ENCODE results near the gene KRTAP10-2. TPM values are rescaled to one million over a fixed set of nuclear protein-coding genes. Genes with fewer than 3 reads are reported as not detected.

KRTAP10-2 gene
- polyA plus RNA-seq, 3 donors = 0.22 TPM; not detected in 2

DNA sequence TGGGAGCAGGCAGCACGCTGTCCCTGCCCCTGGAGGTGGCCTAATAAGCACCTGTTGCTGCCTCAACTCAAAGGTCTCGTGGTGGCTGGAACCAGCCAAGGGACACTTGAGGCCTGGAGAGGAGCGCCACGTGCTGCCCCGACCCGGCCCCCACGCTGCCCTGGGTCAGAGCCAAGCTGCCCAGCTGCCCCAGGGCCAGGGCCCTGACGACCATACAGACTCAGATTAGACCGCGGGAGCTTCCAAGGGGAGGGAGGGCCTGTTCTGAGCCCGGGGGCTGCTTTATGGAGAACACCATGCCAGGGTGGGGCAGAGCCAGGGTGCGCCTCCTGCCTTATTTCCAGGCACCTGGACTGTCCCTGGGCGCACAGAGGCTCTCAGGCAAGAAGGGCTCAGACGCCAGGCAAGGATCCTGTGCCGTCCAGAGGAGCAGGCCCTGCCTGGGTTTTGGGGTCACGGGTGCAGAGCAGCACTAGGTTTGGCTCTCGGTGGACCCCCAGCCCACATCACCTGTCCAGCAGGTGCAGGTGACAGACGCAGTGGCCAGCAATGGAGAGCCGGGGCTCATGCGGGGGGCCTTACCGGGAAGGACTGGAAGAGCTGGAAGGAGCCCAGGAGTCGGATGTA, 29.9 kb downstream of the KRTAP10-2 start:
- 86 to 90% (median 88%) methylated on average over 20 to 22 of the region's 22 CpGs for WGBS, 3 donors

DNA sequence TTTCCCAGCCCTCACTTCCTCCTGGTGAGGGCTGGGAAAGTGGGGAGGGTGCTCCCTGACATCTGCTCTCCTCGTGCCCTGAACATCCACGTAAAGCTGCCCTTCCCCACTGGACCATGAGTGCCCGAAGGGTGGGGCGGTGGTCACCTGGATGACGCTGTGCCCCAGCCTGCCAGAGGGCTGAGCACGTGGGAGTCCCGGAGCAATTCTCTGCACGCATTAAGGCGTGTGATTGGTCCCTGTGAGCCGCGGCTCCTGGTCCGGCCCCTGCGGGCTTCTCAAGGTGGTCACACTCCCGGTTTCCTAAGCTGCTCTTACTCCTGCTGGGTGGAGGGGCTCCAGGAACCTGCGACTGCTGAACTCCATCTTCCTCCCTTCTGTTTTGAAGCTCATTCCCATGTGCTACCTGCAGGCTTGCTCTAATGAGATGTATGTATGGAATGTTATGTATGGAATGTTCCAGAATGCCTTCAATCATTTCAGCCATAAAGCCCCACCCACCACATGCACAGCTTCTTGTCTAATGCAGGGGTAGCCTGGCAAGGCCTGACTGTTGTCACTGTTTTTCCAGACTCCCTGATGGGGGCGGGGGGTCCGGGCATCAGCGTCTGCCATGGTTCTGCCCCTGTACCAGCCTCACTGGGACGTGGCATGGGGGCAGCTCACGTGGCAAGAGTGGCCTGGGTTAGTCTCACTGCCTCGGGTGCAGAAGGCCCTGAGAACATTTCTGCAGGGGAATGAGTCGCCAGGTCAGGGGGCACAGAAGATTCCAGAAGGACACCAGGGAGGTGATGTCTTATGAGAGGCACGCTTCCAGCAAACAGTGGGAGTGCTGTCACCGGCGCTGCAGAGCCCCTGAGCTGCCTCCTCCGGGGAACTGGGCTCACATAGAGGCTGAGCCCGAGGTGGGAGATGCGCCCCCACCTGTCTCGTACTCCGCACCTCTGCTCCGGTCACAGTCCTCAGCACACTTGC, 30.7 kb downstream of the KRTAP10-2 start:
- WGBS, 3 donors = 78 to 88% (median 87%) methylated on average over 31 of the region's 31 CpGs
- H3K27ac ChIP-seq (ENCODE audit: low read depth, low read length) = no peak overlapping the region

More for the DNA sequence above, 29.9 kb downstream of the KRTAP10-2 start:
- no peak overlapping the region for H3K27ac ChIP-seq (ENCODE audit: low read depth, low read length)

DNA sequence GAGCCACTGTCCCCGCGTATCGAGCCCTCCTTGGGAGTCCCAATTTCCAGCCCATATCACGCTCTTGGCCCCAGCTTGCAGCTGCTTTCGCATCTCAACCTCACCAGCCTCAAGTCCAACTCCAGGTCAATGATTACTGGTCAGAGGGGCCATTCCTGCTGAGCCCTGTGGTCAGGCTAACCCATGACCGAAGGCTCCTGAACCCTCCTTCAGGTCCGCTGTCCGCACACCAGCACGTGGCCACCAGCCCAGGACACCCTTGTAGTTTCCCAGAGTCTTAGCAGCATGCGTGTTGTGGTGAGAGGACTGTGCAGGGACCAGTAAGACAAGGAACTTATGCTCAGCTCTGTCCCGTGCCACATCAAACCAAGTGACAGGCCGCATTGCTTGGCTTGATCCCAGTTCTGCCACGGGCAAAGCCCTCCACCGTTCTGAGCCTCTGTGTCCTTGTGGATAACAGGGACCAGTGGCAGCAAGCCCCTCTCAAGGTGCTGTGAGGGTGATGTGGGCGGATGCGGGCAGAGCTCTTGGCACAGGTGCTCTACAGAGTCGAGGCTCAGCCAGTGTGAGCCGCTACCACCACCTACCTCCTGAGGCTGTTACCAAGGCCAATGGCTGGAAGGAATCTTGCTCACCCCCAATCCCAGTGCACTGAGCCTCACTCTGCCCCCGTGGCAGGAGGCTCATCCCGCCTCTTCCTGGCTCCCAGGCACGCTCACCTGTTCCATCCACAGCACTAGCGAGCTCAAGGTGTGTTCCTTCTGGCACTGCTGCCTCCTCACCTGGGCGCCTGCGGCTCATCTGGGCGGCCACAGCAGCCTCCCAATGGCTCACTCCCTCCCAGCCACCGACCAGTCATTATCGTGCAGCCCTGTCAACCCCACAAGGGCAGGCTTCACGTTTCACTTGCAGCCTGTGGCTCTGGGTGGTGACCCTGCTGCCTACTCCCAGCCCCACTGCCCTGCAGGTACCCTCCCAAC, 31.7 kb downstream of the KRTAP10-2 start:
- H3K27ac ChIP-seq (ENCODE audit: low read depth, low read length) = no peak overlapping the region
- WGBS, 3 donors = 85 to 90% (median 89%) methylated on average over 28 of the region's 28 CpGs

DNA sequence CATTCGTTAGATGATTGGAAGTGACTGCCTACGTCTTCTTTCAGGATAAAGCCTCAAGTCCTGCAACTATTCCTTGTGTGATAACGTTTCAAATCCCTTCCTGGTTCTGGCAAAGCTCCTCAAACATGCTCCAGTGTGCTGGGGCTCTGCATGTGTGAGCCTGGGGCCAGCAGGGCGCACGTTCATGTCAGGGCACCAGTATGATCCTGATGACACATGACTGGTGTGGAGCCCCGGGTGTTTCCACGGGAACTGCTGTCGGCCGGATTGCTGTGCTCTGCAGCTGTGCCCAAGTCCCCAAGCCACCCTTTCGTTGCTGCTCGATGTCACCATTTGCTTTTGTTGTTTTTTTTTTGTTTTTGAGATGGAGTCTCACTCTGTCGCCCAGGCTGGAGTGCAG, 32.6 kb downstream of the KRTAP10-2 start:
- WGBS, 3 donors = 52 to 81% (median 72%) methylated on average over 12 of the region's 12 CpGs
- H3K27ac ChIP-seq (ENCODE audit: low read depth, low read length) = no peak overlapping the region

DNA sequence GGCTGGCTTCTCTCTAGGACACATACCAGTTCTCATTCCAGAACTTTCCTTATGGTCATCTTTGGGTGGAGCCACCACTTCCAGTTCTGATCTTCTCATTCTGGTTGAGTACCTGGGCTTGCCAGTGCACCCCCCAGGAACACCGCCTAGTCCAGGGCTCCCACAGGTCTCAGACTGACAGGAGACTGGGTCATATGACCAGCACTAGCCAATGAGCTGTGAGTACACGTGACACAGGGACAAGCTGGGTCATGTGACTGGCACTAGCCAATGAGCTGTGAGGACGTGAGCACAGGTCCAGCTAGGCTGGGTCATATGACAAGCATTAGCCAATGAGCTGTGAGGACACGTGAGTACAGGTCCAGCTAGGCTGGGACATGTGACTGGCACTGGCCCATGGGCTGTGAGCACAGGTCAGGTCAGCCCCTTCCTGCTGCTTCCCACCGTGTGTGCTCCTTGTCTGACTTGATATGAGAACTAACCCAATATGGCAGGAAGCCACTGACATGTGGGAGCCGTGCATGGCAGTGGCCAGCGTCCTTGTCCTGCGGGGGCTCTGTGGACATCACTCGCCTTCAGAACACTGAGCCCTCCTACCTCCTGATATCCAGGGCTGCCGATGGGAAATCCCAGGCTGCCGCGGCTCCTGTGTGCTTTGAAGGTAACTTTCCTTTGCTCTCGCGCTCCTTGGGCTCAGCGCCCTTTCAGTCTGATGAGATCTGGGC, 34.0 kb downstream of the KRTAP10-2 start:
- 73 to 84% (median 76%) methylated on average over 15 of the region's 15 CpGs for WGBS, 3 donors
- no peak overlapping the region for H3K27ac ChIP-seq (ENCODE audit: low read depth, low read length)

DNA sequence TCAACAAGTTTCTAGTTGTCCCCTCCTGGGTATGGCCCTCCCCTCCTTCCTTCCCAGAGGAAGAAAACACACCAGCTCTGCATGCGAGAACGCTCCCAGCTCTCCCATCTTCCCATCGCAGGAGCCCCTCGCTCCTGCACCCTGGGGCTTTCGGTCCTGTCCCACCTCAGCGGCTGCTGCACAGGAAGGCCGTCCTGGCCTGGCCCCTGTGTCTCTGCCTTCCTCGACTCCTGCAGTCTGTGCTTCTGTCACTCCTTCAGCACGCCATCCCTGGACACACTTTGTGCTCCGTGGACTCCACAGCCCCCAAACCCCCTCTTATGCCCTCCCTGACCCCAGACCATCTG, 34.5 kb downstream of the KRTAP10-2 start:
- WGBS, 3 donors = 76 to 89% (median 89%) methylated on average over 10 of the region's 10 CpGs
- no peak overlapping the region for H3K27ac ChIP-seq (ENCODE audit: low read depth, low read length)

DNA sequence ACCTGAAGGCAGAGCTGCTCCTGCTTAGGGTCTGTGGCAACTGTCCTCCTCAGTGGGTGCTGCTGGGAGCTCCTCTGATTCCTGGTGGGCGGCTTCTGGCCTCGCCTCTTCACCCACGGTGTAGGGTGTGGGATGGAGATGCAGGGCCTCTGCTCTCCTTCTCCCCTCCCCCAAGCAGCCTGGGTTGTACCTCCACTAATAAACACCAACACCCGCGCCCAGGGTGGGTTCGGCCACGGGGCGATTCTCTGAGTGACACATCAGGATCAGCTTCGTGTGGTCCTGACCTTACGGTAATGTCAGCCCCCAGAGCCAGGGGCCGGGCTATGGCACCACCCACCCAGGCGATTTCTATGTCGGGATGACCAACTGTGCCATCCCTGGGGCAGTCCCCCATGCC, 35.0 kb downstream of the KRTAP10-2 start:
- WGBS, 3 donors = 82 to 86% (median 85%) methylated on average over 13 of the region's 13 CpGs
- no peak overlapping the region for H3K27ac ChIP-seq (ENCODE audit: low read depth, low read length)

DNA sequence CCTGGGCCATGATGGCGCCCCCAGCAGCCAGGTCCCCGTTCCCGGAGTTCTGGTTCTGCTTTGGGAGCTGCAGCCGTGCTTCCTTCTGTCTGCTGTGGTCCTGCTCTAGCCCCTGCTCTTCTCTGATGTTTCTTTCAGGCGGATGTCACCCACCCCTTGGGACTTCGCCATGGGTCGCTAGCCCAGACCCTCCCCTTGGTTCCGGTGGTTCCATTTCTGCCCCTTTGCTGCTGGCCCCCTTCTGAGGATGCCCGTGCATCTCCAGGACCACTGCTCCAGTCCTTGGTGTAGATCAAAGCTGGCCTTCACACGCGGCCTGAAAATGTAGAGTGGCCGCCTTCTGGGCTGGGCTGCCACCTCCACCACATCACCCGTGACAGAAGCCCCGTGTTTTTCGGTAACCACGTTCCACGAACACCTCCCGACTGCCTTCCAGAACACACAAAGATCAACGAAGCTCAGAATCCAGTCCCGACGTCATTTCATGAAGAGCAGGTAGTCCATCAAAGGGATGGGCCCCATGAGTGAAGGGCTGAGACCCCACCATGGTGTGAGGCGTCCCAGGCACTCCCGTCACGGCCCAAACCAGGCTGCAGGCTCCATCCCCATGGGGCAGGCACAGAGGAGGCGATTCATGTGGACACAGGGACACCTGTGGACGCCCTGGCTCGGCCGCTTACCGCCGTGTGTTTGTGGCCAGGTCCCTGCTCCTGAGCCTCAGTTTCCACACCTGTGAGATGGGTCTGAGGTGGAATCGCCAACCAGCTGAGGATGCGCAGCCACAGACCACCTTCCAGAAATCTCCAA, 35.7 kb downstream of the KRTAP10-2 start:
- H3K27ac ChIP-seq (ENCODE audit: low read depth, low read length) = no peak overlapping the region
- WGBS, 3 donors = 82 to 87% (median 85%) methylated on average over 32 of the region's 32 CpGs

DNA sequence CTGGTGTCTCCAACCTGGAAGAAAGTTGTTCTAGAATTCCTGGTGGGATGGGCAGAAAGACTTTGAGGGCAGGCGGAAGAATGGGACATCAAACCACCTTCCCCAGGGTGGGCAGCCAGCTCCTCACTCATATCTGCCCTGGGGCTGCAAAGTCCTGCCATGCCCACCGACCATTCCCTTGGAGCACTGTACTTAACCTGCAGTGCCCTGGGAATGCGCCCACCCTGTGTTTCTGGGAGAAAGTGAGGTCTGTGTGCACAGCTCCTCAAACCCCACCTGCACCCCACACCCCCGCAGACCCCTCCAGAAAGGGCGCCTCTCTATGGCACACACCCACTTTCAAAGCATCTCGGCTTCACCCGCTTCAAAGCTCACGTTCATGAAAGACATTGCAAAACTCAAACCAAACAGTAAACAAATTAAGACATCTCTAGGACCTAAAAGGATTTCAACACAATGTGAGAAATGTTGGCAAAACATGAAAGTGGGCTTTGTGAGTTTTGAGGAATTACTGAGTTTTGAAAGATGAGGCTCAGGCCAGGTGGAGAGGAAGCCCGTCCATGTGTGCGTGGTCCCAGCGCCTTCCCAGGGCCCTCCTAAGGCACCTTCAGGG, 36.5 kb downstream of the KRTAP10-2 start:
- 70 to 73% (median 70%) methylated on average over 11 of the region's 11 CpGs for WGBS, 3 donors
- no peak overlapping the region for H3K27ac ChIP-seq (ENCODE audit: low read depth, low read length)

DNA sequence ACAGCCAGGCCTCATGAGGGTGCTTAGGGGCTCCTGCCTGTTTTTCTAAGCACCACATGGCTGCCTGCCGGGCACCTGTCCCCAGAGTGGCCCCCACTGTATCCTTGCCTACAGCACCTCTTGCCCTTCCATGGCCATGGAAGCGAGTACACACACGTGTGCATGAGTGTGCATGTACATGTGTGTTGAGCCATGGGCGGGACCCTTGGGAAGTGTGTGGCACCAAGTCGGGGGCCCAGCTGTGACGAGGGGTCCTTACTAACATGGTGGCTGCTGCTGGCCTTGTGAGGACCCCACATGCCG, 37.1 kb downstream of the KRTAP10-2 start:
- WGBS, 3 donors = 84 to 91% (median 86%) methylated on average over 7 of the region's 7 CpGs

DNA sequence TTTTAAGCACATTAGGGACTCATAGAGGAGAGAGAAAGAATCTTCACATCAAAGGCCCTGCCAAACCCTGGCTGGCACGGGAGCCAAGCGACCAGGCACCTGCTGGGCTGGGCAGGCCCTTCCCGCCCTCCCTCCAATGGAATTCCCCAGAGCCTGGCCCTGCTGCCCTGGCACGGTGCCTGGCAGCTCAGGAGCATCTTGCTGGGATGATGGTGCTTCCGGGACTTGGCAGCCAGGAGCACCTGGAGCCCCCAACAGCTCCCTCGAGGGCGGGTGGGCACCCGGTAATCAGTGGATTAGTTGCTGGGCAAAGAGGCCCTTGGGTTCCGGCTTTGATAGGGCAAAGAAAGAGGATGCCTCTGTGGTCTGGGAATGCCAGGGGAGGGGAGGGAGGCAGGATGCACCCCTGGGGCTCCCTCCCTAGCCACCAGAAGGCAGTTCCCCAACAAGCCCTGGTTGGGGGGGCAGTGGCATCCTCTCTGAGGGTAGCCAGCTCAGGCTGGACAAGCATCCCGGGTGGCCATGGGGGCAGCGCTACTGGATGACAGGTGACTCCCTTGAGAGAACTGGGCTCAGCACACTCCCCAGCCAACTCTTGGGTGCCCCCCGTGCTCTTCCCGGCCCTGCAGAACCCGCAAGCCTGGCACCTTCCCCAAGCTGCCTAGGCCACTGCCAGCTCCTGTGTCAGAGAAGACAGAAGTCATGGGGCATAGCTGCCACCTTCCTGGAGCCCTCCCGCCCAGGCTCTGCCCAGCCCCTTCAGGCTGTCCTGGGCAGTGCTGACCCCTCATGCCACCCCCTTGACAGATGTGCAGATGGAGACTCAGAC, 37.7 kb downstream of the KRTAP10-2 start:
- 68 to 82% (median 80%) methylated on average over 15 of the region's 15 CpGs for WGBS, 3 donors
- no peak overlapping the region for H3K27ac ChIP-seq (ENCODE audit: low read depth, low read length)

More for the DNA sequence above, 37.1 kb downstream of the KRTAP10-2 start:
- no peak overlapping the region for H3K27ac ChIP-seq (ENCODE audit: low read depth, low read length)

DNA sequence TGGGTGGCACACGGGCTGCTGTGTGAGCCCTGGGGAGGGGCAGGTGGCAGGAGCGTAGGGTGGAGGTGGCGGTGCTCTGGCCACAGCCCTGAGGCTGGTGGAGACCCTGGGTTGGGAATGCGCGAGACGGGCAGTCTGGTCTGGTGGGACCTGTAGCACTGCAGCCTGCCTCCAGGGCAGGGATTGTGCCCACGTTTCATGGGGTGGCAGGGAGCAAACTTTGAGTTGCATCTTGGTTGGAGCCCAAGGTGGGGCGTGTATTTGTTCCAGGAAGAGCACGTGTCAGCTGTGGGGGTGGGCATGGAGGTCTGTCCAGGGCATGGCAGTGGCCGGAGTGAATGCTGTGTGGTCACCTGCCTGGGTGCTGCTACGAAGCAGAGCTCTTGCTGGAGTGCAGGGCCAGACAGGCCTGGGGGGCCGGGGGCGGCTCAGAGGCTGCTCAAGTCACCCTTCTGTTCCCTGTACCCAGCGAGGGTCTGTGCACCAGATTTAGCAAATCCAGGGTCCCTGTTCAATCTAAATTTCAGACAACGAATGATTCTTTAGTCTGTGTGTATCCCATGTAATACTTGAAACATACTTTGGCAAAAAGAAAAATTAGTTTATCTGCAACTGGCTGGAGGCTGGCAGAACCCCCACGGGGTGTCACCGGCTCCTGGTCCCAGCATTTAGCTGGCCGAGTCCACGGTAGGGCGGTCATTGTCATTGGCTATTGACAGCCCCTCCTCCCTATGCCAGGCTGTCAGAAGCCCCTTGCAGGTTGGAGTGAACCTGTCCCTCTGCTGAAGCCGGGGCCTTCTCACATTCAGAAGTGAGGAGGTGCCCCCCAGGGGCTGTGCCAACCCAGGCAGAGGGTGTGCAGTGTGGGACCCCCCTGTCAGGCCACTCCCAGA, 38.6 kb downstream of the KRTAP10-2 start:
- no peak overlapping the region for H3K27ac ChIP-seq (ENCODE audit: low read depth, low read length)
- WGBS, 3 donors = 77 to 83% (median 77%) methylated on average over 21 of the region's 21 CpGs

DNA sequence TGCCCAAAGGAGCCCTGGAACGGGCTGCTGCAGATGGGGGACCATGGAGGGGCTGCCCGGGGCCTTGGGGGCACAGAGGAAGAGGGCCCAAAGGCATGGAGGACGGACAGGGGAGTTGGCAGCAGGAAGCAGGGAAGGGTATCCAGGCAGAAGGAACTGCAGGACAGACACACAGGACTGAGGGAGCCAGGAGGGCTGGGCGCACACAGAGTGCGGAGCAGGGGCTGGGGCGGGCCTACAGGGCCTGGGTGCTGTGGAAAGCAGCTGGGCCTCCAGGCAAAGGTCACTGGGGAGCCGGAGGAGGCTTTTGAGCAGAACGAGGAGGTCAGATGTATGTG, 39.4 kb downstream of the KRTAP10-2 start:
- WGBS, 3 donors = 74 to 81% (median 81%) methylated on average over 8 of the region's 8 CpGs
- H3K27ac ChIP-seq (ENCODE audit: low read depth, low read length) = no peak overlapping the region

DNA sequence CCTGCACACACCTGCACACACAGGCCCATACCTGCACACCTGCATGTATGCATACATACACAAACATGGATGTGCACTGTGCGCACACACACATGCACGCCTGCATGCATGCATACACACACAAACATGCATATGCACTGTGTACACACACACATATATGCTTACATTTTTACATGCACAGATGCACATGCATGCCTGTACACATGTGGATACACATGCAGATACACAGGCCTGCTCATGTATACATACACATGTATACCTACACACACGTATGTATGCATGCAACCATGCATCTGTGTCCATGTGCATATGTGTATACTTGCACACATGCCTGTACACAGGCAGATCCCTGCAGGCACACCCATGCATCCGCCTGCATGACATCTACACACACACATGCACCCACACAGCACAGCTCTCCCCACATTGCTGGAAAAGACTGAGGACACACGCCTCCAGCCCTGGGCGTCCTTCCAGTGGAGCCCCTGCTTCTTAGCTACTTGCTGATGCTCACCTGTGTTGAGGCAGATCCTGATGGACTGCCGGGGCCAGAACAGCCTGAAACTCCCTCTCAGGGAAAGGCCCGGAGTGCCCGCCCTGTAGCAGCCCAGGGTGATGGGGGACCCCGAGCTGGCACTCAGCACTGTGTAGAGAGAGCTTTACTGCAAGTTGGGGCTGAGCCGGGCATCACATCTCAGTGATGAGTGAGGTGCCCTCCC, 39.9 kb downstream of the KRTAP10-2 start:
- H3K27ac ChIP-seq (ENCODE audit: low read depth, low read length) = no peak overlapping the region
- WGBS, 3 donors = 82 to 84% (median 82%) methylated on average over 11 of the region's 11 CpGs
